ENCODE data around the gene LNPEP. TPM values are rescaled to one million over a fixed set of nuclear protein-coding genes. Genes with fewer than 3 reads are reported as not detected.

LNPEP gene
- total and polyA plus RNA-seq, 2 of the 13 experiments (the other 11 are each of a cell fraction or from before 2014, with no cell fraction given) = 8.0 to 16.9 TPM

DNA sequence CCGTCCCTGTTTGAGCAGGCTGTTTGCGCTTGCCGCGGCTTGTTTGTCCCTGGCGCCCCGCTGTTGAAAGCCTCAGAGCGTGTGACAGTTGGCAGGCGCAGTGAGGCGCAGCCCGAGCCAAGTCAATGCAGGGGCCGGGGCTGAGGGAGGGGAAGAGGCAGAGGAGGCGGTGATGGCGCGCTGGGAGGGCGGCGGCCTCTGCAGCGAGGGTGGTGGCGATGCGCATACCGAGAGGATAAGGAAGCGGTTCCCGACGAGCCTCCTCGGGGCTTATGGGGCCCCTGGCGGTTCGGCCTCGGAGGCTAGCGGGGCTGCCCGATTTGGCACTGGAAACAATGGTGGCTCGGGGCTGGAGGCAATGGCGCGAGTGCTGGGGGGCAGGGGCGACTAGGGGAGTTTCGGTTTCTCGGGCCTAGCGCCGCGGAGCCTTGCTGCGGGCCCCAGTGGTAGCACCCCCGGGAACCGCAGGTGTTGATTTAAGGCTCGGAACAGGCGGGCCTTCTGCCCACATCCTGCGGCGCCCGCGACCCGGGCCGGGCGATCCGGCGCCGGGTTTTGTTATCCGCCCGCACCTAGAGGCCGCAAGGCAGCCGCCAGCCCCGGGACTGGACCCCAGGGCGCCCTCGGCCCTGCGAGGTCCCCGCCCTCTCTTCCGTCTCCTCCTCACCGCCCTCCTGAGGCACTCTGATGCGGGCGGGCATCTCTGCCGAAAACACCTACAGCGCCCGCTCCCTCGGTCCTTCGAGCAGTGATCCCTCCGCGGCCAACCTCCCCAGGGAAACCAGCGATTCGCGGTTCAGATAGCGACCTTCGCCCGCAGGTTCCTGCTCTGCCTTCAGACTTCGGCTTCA is 947 bp upstream of the LNPEP start (continued):
- TF ChIP-seq ZZZ3 (CRISPR knock-in tag; IDR thresholded peaks at IDR 0.05; ENCODE audit: borderline replicate concordance) = peak; percentile 43; the same call in 1 of the 2 replicates
- no peak for TF ChIP-seq ATRX (CRISPR knock-in tag; IDR thresholded peaks at IDR 0.05; ENCODE audit: borderline replicate concordance)
- peak; percentile 71; the same call in 1 of the 2 replicates for TF ChIP-seq ZNF670 (CRISPR knock-in tag; IDR thresholded peaks at IDR 0.05; ENCODE audit: borderline replicate concordance)
- TF ChIP-seq ESRRA (CRISPR knock-in tag; IDR thresholded peaks at IDR 0.05; ENCODE audit: low read depth) = no peak
- TF ChIP-seq ZNF780A (CRISPR knock-in tag; IDR thresholded peaks at IDR 0.05) = peak; percentile 50; the same call in 1 of the 2 replicates
- TF ChIP-seq MBNL3 (CRISPR knock-in tag; conservative IDR thresholded peaks at IDR 0.05) = no peak
- TF ChIP-seq FOXA3 (CRISPR knock-in tag; IDR thresholded peaks at IDR 0.05) = peak; percentile 72
- TF ChIP-seq SIN3A (IDR thresholded peaks at IDR 0.05; ENCODE audit: borderline replicate concordance, low read depth, low read length) = peak; percentile 75; the same call in 1 of the 2 replicates
- TF ChIP-seq NFAT5 (CRISPR knock-in tag; IDR thresholded peaks at IDR 0.05) = no peak; the same call in 1 of the 2 replicates
- no peak for TF ChIP-seq ZNF570 (CRISPR knock-in tag; IDR thresholded peaks at IDR 0.05; ENCODE audit: borderline replicate concordance)
- no peak for TF ChIP-seq ZNF136 (CRISPR knock-in tag; IDR thresholded peaks at IDR 0.05; ENCODE audit: low read depth)
- TF ChIP-seq SOX13 (IDR thresholded peaks at IDR 0.05) = no peak
- peak in 1 of 2 experiments; percentile 18; a peak in 2 of 4 replicates for TF ChIP-seq SOX13 (CRISPR knock-in tag; conservative IDR thresholded peaks at IDR 0.05 in 1 of 2, IDR thresholded peaks at IDR 0.05 in 1 of 2)
- TF ChIP-seq RARG (CRISPR knock-in tag; IDR thresholded peaks at IDR 0.05; ENCODE audit: low read depth) = no peak
- TF ChIP-seq FIP1L1 (IDR thresholded peaks at IDR 0.05; ENCODE audit: borderline replicate concordance, insufficient read depth, low read depth, low read length) = peak; percentile 74; the same call in 1 of the 2 replicates
- TF ChIP-seq ZNF33B (CRISPR knock-in tag; IDR thresholded peaks at IDR 0.05) = peak; percentile 69
- peak; percentile 73 for TF ChIP-seq PHF21A (CRISPR knock-in tag; IDR thresholded peaks at IDR 0.05)
- no peak for TF ChIP-seq NCOA5 (CRISPR knock-in tag; IDR thresholded peaks at IDR 0.05)
- TF ChIP-seq PHF8 (CRISPR knock-in tag; IDR thresholded peaks at IDR 0.05) = peak; percentile 89
- no peak for TF ChIP-seq ZSCAN30 (CRISPR knock-in tag; IDR thresholded peaks at IDR 0.05)
- TF ChIP-seq ZNF777 (CRISPR knock-in tag; IDR thresholded peaks at IDR 0.05) = peak; percentile 37
- TF ChIP-seq PCBP2 (optimal IDR thresholded peaks at IDR 0.05; ENCODE audit: low read depth, low read length, poor library complexity, severe bottlenecking) = no peak
- TF ChIP-seq HNRNPUL1 (IDR thresholded peaks at IDR 0.05; ENCODE audit: low read depth, low read length) = peak; percentile 87
- no peak for TF ChIP-seq PREB (CRISPR knock-in tag; IDR thresholded peaks at IDR 0.05)

All from HepG2 (cell line).